GM12878 (cell line): ENCODE data around the gene DNAJC27.

ENCODE experiments used
- CBX3 ChIP-seq: fragments of 200-600 bp; sonication (generic); IDR thresholded peaks from 2 replicates; pipeline ENCODE4 v1.6.1; 2016; ENCODE audit warnings: low read depth, borderline replicate concordance
- CREM ChIP-seq: IDR thresholded peaks from 2 replicates; pipeline ENCODE4 v1.6.1; 2014; ENCODE audit warnings: antibody characterized with exemption, low read depth
- CTCF ChIP-seq, 3 experiments: IDR thresholded peaks in 2 of 3; conservative IDR thresholded peaks in 1 of 3; 2 replicates each; pipeline ENCODE4 v1.5.1; 2011; ENCODE audit warnings: low read depth in 3 of 3, low read length in 3 of 3, mild to moderate bottlenecking in 3 of 3, control low read depth in 2 of 3, moderate library complexity in 2 of 3, inconsistent platforms in 1 of 3, mixed read lengths in 1 of 3; ENCODE audit not compliant: control insufficient read depth in 2 of 3, insufficient read depth in 1 of 3; ENCODE audit errors: extremely low read depth in 1 of 3
- POLR2A ChIP-seq: IDR thresholded peaks from 2 replicates; pipeline ENCODE4 v1.6.1; 2011; ENCODE audit warnings: low read depth, mild to moderate bottlenecking, low read length
- POLR2AphosphoS5 ChIP-seq: IDR thresholded peaks from 2 replicates; pipeline ENCODE4 v1.6.1; 2011; ENCODE audit warnings: mild to moderate bottlenecking, low read length, inconsistent platforms
- RAD21 ChIP-seq: IDR thresholded peaks from 2 replicates; pipeline ENCODE4 v1.6.1; 2011; ENCODE audit warnings: mild to moderate bottlenecking, low read depth, low read length, moderate library complexity; ENCODE audit not compliant: insufficient read depth
- RCOR1 ChIP-seq: conservative IDR thresholded peaks from 2 replicates; pipeline ENCODE4 v1.6.1; 2012; ENCODE audit warnings: low read depth, low read length, improper control_type of control experiment
- REST ChIP-seq: IDR thresholded peaks from 2 replicates; pipeline ENCODE4 v1.6.1; 2012; ENCODE audit warnings: mild to moderate bottlenecking, low read depth, low read length
- SIX5 ChIP-seq: IDR thresholded peaks from 2 replicates; pipeline ENCODE4 v1.6.1; 2011; ENCODE audit warnings: mild to moderate bottlenecking, low read depth, low read length, moderate library complexity; ENCODE audit not compliant: severe bottlenecking
- SMC3 ChIP-seq: IDR thresholded peaks from 2 replicates; pipeline ENCODE4 v1.6.1; 2011; ENCODE audit warnings: low read length, improper control_type of control experiment, borderline replicate concordance
- USF2 ChIP-seq: IDR thresholded peaks from 2 replicates; pipeline ENCODE4 v1.6.1; 2011; ENCODE audit warnings: low read depth, low read length, improper control_type of control experiment, borderline replicate concordance
- ZBTB11 ChIP-seq: fragments of 450-650 bp; formaldehyde crosslinking; IDR thresholded peaks from 2 replicates; pipeline ENCODE4 v1.5.0; 2022; ENCODE audit warnings: mild to moderate bottlenecking, missing genetic modification characterization

- TF ChIP-seq REST: no peak
- TF ChIP-seq POLR2A: no peak
- TF ChIP-seq ZBTB11 (CRISPR knock-in tag): no peak
- no peak for TF ChIP-seq SIX5
- no peak for TF ChIP-seq POLR2AphosphoS5
- no peak for TF ChIP-seq CTCF (IDR thresholded peaks at IDR 0.05 in 2 of 3, conservative IDR thresholded peaks at IDR 0.05 in 1 of 3; ENCODE audit: control insufficient read depth in 2 of 3, extremely low read depth in 1 of 3, insufficient read depth in 1 of 3, low read depth in 3 of 3, low read length in 3 of 3)
- no peak for TF ChIP-seq CREM
- TF ChIP-seq USF2: no peak
- no peak for TF ChIP-seq RCOR1
- TF ChIP-seq RAD21: no peak
- no peak for TF ChIP-seq SMC3
- TF ChIP-seq CBX3: no peak
Observed at GRCh38 chr2:24959761-24960160, 12.0 kb downstream of the DNAJC27 start.
